Occipital lobe (tissue), 2 donors: ENCODE measurements around the gene CCT6B. TPM values are rescaled to one million over a fixed set of nuclear protein-coding genes. Genes with fewer than 3 reads are reported as not detected.
"Not testable (repeated sequence)": the region's sequence is repeated elsewhere in the genome, so short reads cannot be mapped to it uniquely, and the experiment has no call there.

ENCODE experiments used
- DNase-seq: peaks from one replicate; lab custom pipeline; 2025; lab: John Stamatoyannopoulos, UW
- total RNA-seq: library from RNA; depleted of rRNA; stranded (reverse); fragments of >200 nt; gene quantifications from one replicate; pipeline ENCODE4 v1.2.3, GENCODE V29; 2014

CCT6B gene
- total RNA-seq, 1 donor from 2014 or later, result 2.3 TPM

DNA sequence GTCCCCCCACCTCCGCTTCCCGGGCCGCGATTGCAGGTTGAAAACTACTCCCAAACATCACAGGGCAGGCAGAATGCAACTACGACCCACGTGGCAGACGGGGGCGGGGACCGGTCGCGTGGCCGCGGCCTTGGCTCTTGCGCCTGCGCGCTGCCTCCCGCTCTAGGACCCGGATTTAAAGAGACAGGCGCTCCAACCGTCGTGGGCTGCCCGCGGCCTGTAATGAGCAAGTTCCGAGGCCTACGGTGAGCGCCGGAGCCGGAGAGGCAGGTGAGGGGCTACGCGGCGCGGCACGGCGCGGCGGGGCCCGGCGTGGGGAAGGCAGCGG, 19.1 kb upstream of the CCT6B start, which contains the start of gene LIG3:
TSS of gene LIG3 (plus strand) at position 160 of the 328 bp plus-strand sequence. CDS start 2,494 bp downstream, outside the sequence.
- DNase-seq, result peak; percentile 84

DNA sequence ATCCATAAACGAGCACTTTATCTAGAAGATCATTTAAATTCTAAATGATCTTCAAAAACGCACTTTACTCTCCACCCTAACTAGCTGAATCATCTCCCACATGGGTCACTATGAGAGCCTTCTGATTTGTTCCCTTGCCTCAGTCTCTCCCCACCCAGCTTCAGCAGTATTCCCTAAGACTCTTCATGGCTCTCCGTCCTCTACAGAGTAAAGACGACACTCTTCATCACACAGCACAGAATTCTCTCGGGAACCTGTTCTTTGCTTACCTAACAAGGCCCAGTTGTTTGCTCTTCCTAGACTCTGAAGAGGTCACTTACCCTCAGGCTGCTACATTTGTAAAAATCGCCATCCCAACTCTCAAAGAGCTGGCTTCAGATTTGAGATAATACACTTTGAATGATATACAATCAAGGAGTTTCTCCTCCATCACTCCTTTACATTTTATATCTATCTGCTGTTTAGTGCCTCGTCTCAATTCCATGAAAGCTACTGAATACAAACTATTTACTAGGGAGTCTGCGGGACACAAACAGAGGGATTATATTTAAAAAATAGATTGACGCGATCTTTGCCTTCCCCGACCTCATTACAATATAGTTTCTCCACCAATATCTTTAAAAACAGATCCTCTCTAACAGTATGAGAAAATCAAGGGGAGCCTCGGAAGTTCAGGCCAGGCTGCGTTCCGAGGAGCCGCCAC, 18.5 kb upstream of the CCT6B start:
- no peak for DNase-seq

DNA sequence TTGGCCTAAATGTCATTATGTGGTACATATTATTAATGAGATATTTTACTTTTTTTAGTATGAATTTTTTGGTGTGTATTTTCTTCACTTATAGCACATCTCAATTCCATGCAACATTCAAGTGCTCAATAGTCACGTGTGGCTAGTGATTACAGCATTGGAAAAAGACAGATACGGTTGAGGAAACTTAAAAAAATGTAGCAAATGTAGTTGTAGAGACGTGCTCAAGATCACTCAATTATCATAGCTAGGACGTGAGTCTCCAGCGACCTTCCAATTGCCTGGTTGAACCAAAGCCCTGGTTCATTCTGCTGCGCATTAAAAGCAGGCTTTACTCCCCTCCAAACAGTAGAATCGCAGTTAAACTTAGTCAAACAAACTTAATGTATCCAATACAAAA, 17.9 kb upstream of the CCT6B start:
- DNase-seq, result no peak

DNA sequence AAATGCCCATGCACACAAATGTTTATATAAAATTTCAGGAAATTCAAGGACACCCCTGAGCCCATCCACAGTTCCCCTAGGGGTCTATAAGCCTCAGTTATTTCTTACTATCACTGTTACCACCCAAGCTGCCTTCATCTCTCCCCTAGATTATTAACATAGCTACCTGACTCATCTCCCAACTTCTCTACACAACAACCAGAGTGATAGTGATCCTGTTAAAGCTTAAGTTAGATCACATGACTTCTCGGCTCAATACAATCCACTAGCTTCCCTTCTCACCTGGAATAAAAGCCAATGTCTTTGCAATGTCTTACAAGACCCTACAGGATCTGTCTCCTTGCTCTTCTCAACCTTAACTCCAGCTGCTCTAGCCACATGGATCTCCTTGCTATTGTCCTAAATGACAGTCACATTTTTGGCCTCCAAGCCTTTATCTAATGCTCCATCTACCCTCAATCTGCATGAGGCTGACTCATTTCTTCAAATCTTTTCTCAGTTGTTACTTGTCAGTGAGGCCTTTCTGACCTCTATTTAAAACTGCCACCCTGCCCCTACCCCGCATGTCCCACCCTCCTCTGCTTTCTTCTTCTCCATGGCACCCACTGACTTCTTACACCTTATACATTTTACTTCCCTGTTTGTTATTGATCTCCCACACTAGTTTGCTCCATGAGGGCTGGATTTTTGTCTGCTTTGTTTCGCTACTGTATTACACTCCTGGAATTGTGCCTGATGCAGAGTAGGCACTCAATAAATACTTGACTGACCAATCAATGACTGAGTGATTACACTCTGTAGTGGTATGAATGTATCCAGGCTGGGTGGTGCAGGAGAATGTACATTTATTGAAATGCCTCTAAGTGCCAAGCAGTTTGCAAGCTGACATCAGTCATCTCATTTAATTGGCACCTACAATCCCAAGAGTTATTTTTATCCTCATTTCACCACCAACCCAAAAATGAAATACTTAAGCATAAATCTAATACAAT, 13.8 kb upstream of the CCT6B start:
- no peak for DNase-seq

DNA sequence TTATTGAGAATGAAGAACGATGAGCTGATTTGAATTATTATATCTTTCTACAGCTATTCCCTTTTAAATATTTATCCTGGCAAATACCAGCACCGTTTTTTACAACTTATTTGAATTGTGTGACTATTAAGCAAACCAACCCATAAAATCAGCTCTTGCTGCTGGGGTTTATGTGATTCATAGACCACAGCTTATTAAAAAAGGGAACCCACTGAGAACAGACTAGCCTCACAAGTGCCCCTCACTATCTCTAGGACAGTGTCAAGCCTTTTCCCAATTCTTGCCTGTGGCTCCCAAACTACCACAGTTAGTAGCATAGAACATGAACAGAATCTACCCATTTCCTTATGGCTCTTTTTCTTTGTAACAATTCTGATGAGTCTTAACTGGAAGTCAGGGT, 12.9 kb upstream of the CCT6B start:
- no peak for DNase-seq

DNA sequence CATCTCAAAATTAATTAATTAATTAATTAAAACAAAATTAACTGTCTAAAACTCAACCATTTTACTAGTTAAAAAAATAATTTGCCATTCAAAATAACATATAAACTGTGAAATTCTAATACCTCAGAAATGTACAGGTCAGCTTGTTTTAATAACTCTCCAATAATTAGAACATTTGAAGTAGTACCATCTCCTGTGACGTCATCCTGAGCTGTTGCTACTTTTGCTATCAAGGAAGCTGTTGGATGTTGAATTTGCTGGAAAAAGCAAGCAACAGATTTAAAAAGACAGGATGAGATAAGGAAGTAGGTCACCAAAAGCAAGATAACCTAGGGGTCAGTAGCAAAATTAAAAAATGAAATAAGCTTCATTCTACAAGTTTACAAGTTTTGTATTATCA, 2.8 kb downstream of the CCT6B start:
- DNase-seq, result no peak

DNA sequence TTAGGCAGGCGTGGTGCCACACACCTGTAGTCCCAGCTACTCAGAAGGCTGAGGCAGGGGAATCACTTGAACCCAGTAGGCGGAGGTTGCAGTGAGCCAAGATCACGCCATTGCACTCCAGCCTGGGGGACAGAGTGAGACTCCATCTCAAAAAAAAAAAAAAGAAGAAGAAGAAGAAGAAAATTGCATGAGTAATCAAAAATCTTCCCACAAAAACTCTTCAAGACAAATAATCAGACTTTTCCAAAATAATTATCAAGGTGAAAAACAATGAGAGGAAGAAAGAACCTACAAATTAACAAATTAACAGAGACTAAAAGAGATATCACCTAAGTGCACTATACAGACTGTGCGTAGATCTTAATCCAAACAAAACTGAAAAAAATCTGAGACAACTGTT, 10.5 kb downstream of the CCT6B start:
- DNase-seq, result not testable (repeated sequence)

DNA sequence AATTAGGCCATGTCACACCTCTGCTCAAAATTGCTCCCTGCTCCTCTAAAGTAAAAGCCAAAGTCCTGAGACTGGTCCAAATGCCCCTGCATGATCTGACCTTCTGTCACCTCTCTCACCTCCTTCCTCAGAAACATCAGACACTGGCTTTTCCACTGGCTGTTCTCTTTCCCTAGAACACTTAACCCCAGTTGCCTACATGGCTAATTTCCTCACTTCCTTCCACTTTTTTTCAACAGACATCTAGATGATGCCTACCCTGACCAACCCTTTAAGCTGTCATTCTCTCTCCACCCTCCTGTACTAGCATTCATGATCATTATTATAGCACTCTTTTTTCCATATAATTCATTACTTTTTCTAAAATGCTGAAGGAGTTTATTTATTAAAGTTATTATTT, 31.0 kb downstream of the CCT6B start:
- DNase-seq, result no peak

DNA sequence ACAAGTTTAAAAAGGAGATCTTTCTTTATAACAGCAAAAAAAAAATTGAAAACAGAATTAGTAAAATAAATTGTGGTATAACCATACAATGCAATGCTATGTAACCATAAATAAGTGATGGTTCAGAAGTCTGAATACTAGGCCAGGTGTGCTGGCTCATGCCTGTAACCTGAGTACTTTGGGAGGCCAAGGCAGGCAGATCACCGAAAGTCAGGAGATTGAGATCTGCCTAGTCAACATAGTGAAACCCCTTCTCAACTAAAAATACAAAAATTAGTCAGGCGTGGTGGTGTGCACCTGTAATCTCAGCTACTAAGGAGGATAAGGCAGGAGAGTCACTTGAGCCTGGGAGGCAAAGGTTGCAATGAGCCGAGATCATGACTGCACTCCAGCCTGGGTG, 34.6 kb downstream of the CCT6B start:
- no peak for DNase-seq

DNA sequence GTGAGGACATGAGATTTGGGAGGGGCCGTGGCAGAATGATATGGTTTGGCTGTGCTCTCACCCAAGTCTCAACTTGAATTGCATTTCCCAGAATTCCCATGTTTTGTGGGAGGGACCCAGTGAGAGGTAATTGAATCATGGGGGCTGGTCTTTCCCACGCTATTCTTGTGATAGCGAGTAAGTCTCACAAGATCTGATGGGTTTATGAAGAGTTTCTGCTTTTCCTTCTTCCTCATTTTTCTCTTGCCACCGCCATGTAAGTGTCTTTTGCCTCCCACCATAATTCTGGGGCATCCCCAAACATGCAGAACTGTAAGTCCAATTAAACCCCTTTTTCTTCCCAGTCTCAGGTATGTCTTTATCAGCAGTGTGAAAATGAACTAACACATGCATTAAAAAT, 40.6 kb downstream of the CCT6B start:
- no peak for DNase-seq

DNA sequence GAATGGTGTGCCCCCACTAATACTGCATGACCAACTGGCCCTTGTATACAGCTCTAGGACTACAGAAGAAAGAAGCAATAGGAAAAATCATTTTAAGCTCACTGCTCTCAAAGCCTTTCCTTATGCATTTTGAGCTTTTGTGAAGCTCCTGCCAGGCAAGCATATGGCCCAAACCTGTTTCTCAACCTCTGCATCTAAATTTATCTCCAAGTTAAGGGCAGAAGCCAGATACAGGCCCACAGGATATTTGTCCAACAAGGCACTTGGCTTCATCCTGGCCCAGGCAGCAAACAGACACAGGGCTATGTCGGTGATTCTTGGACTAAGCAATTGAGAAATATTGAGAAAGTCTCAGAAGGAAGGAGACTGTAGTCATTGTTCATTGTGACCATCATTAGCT, 43.9 kb downstream of the CCT6B start:
- DNase-seq, result no peak

DNA sequence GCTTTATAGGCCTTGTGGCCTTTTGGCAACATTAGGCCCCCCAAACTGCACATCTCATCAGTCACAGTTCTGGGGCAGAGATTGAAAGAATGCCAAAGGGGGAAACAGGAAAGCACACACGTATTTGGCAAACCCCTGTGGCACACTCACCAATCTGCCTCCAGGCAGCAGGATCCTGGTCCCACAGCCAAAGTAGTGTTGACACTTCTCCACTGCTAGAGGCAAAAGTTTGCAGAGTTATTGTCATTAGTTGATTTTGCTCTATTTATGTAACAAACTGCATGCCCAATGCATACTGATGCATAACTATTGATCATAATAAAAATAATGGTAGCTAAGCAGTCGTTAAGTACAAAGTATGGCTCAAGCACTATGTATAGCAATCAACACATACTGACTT, 45.1 kb downstream of the CCT6B start:
- no peak for DNase-seq

DNA sequence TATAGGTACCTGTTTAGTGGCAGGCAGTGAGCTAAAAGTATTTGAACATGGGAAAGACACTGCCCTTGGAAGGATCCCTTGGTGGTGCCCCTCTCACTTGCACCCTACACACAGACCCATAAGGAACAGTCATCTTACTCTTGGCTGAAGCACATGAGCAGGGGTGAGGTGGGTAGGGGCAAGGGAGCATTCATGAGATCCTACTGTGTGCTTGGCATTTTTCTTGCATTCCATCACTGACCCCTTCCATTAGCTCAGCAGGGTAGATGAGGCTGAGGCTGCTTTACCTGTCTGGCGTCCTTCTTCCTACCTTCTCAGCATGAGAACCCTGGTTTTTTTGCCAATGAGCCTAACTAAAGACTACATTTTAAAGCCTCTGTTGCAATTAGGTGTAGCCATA, 48.3 kb downstream of the CCT6B start:
- no peak for DNase-seq

DNA sequence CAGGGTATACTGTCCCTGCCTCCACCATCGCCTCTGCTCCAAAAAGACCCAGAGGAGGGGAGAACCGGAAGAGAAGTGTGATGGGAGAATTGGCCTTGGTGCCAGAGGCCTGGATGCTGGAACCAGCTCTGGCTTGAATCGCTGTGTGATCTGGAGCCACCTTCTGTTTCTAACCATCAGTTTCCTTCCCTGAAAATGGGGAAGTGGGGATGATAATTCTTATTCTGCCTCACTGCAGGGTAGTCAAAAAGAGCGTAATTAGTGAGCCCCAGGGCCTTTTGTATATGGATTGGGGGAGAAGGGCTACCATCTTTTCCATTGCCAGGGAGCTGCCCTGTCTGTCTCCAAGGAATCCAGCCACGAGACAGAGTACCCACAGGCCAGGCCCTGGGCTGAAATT, 52.2 kb downstream of the CCT6B start:
- DNase-seq, result no peak

DNA sequence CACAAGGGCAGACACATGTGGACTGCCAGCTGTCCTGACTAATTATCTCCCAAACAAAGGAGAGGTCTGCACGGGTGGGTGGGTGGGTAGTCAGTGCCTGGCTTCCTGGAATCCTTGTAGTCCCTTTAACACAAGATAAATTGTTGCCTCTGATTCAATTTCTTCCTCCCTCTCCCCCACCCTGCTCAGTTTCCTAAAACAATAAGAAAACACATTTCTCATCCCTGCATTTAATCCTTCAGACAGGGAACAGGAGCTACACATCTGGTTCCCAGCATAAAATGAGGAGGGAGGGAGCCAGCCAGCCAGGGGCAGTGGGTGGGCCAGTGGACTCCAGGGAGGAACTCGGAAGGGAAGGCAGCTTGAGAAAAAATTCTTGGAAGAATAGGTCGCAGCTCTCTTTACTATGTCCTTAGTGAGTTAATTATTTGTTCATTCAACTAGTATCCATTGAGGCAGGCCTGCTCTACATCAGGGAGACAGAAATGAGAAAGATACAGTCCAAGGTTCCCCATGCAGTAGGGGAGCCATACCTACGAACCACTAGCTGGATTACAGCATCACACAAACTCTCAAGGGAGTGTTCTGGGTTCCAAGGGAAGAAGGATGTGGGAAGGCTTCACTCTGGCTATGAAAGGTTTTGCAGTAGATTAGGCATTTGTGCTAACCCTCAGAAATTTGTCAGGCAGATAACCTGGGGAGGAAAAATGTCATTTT, 58.3 kb downstream of the CCT6B start:
- DNase-seq, result no peak

DNA sequence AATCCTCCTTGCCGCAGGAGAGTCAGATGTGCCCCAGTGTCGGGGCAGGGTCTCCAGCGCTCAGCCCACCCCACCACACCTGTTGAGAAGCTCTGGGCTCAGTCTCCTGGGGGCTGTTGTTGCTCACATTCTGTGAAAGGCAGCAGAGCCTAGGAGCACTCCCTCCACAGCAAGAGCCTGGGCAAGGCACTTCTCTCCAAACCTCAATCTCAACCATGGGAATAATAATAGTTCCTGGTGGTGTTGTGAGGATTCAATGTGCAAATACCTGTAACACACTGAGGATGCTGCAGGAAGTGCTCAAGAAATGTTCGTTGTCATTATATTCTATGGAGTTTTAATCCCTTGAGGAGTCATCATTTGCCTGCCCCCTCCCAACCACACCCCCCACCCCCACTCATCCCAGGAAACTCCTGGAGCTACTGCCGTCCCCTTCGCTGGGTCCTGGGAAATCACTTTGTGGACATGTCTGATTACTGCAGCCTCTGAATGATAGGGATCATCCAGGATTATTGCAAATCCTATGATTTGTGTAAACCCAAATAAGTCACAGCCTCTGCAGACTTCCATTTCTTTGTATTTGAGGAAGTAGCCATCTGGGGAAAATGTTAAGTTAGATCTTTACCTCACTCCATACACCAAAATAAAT, 61.5 kb downstream of the CCT6B start:
- DNase-seq, result no peak

DNA sequence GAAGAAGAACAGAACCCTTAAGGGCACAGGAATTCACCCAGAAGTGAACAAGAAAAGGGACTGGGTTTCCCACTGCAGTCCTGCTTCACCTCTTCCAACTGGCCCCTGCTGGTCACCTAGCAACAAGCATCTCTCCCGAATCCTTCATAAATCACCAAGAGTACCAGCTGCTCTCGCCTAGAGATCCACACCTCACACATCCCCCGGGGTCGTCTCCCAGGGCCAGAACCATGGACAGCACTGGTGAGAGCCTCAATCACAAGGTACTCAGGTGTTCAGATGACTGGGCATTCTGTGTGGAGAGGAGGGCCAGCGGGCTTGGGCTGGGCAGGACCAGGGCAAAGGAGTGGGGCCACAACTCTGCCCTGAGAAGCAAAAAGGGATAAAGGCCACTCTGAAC, 65.9 kb downstream of the CCT6B start:
- DNase-seq, result no peak

DNA sequence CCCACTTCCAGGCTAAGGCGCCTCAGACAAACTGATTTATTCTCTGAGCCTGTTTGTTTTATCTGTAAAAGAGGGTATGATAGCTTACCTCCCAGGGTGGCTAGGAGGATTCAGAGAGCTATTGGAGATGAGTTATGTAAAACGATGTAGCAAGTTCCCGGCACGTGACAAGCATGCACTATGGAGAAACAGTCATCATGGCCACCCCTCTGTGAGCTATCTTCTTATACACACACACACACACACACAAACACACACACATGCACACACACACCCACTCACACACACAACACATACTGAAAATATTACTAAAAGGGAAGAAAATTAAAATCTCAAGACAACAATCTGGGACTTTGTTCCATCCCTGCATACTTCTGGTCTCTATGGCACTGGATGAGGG, 66.3 kb downstream of the CCT6B start:
- no peak for DNase-seq

DNA sequence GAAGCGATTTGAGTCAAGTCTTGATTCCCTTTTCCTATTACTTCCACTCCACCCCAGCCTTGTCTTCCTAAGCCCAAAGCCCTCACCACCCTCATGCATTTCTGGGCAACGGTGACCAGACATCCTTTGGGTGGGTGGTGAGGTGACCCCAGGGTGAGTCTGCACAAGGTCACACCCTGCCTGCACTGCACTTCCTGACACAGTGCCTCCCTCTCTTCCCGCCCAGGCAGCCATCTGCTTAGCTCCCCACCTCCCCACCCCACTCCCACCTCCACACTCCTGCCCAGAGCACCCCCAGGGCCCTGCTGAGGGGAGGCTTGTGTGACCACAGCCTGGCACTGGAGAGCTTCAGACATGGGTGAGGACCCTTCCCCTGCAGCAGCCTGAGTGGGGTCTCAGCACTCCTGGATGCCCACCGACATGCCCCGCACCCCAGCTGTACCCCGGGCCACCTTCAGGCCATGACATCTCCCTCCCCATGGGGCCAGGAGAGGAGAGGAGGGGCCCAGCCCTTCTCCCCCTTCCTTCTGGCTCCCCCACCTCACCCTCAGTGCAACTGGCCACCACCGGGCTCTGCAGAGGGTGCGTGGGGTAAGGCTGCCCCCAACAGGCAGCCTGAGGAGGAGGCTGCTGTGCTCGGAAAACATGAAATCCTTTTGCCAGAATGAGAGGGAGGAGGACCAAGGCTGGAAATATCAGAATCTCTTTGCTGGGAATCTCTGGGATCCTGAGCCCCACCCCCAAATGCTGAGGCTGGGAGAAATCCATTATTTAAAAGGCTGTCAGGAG, 68.6 kb downstream of the CCT6B start:
- DNase-seq, result no peak

DNA sequence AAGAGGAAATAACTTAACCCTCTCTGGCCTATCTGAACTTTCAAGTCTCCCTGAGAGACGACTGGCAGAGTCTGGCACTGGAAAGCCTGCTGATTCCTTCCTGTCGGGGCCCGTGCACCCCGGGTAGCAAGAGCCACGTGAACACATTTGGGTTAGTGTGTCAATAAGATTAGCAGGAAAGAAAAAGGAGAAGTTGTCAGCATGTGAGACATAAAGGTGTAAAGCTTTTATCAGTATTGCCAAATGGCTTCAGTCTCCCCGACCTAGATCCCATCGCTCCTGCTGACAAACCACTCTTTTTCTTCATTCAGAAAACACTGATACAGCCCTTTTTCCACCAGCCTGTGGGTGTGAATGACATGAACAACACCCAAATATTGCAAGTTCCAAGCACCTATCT, 74.4 kb downstream of the CCT6B start:
- no peak for DNase-seq

DNA sequence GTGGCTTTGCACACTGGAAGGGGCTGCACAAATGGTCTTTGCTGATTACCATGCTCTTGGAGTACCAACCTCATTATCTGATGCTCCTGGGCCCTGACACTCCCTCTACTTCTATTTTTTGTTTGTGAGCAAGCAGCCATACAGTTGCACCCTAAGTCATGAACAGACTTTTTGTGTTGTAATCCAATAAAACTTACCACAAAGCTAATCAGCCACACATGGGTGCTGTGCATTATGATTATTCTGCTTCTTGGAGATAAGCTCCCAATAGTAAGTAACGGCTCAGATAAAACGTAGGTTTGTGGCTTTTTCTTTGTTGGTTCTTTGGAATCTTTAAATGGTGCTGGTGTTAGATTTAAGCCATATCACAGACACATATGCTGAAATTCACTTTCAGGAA, 76.2 kb downstream of the CCT6B start:
- DNase-seq, result no peak
